Measurements from ENCODE around the gene CDH4. TPM values are rescaled to one million over a fixed set of nuclear protein-coding genes. Genes with fewer than 3 reads are reported as not detected.
A peak's percentile ranks its signal among the peaks of the same experiment; 100 is the strongest.

The CDH4 gene
- polyA plus RNA-seq, 6 donors from 2014 or later: not detected

DNA sequence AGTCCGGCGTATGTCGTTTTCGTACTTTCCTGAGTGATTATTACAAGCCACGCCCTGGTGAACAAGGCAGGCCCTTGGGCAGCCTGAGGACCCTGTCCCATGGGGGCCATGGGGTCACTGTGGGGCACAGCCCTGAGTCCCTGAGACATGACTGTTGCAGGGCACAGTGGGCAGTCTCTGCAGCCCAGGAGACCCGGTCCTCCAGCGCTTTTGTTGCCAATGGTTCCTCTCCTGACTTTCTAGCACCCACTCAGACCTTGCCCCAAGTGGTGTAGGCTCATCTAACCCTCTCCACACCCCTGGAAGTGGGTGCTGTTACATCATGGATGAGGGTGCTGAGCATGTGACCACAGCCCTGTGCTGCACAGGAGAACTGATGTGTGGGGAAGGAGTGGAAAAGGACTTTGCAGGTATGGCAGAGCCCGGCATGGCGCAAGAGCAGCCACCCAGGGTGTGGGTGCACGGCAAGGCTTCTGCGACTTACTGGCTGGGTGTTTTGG, 494.1 kb downstream of the CDH4 start:
- Mint-ChIP-seq H3K27me3 (no peaks in the 10 kb centered on the region), H3K36me3 (no peaks in the 10 kb centered on the region), H3K4me3 (no peak overlapping the region), H3K27ac (peak overlapping the region in 1 of 6 donors; percentile 40), H3K9me3 (peaks cover 0 to 25% (median 13%) of the 10 kb centered on the region in 7 donors), H3K4me1 (peaks cover 0 to 11% (median 0%) of the 10 kb centered on the region in 3 donors)
- DNase-seq: no peak
- no peak for ATAC-seq (ENCODE audit: low read depth in 2 of 2)

DNA sequence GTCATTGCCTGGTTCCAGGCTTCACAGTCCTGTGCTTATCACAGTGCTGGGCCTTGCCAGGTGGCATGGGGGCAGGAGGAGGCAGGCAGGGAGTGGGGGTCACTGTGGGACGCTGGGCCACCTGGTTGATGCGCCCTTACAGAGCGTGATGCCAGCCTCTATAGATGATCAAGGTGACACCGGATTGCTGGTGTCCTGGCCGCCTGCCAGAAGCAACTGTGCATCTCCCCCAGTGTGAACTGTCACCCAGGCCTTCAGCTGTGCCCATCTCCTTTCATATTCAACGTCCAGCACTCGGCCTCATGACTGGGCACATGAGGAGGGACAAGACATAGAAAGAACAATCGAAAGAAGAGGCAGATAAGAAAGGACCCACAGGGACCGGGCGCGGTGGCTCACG, 494.7 kb downstream of the CDH4 start:
- no peak overlapping the region for H3K27ac Mint-ChIP-seq
- no peak for DNase-seq
- H3K4me3 Mint-ChIP-seq: no peak overlapping the region
- peaks cover 0 to 27% (median 15%) of the 10 kb centered on the region in 7 donors for H3K9me3 Mint-ChIP-seq
- no peaks in the 10 kb centered on the region for H3K36me3 Mint-ChIP-seq
- H3K4me1 Mint-ChIP-seq: peaks cover 0 to 11% (median 0%) of the 10 kb centered on the region in 3 donors
- no peaks in the 10 kb centered on the region for H3K27me3 Mint-ChIP-seq
- no peak for ATAC-seq (ENCODE audit: low read depth in 2 of 2)

DNA sequence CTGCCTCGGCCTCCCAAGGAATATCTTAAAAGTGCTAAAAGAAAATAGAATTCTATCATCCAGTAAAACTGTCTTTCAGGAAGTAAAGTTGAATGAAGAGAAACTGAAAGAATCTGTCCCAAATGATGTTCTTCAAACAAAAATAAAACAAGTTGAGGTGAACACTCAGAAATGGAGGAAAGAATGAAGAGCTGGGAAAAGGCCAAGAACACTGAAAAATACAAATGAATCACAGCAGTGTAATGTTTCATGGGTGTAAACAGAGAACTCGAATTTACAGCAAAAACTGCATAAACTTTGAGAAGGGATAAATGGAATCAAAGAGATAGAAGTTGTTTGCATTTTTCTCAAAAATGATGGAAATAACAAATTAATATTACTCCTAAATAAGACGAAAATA, 496.3 kb downstream of the CDH4 start:
- peaks cover 0 to 27% (median 15%) of the 10 kb centered on the region in 7 donors for H3K9me3 Mint-ChIP-seq
- peak overlapping the region in 1 of 8 donors; percentile 6 for H3K4me3 Mint-ChIP-seq
- DNase-seq (no peak), ATAC-seq (ENCODE audit: low read depth in 2 of 2) (no peak)
- no peaks in the 10 kb centered on the region for H3K36me3 Mint-ChIP-seq
- H3K27ac Mint-ChIP-seq: no peak overlapping the region
- no peaks in the 10 kb centered on the region for H3K27me3 Mint-ChIP-seq
- peaks cover 0 to 11% (median 0%) of the 10 kb centered on the region in 3 donors for H3K4me1 Mint-ChIP-seq

DNA sequence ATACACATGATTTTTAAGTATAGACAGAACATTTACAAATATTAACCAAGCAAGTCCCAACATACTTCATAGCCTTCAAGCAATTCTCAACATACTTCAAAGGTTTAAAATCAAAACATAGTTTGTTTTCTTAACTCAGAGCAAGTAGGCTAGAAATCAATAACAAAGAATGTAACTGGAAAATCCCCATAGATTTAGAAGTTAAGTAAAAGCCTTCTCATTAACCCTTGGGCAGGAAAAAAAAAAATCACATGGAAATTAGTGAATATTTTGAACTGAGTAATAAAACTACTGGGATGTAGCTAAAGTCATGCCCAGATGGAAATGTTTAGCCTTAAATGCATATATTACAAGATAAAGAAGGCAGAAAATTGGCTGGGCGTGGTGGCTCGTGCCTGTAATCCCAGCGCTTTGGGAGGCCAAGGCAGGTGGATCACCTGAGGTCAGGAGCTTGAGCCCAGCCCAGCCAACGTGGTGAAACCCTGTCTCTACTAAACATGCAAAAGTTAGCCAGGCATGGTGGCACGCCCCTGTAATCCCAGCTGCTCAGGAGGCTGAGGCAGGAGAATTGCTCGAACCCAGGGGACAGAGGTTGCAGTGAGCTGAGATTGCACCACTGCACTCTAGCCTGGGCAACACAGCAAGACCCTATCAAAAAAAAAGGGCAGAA, 497.5 kb downstream of the CDH4 start:
- Mint-ChIP-seq H3K9me3 (peaks cover 0 to 27% (median 15%) of the 10 kb centered on the region in 7 donors), H3K27me3 (no peaks in the 10 kb centered on the region), H3K4me3 (no peak overlapping the region), H3K36me3 (no peaks in the 10 kb centered on the region), H3K4me1 (peaks cover 0 to 11% (median 0%) of the 10 kb centered on the region in 3 donors), H3K27ac (no peak overlapping the region)
- DNase-seq: no peak
- no peak for ATAC-seq (ENCODE audit: low read depth in 2 of 2)

DNA sequence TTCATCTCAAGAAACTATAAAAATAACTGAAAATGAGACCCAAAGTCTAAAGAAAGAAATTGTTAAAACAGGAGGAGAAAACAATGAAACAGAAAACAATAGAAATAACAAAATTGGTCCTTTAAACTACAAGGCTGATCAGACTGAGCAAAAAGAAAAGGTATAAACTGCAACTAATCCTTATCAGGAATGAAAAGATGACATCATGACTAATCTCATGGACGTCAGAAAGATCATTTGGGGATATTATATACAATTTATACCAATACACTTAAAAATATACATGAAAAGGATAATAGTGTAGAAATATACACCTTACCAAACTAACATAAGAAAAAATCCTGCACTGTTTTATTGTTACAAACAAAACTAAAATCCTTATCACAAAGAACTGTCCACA, 498.0 kb downstream of the CDH4 start:
- Mint-ChIP-seq H3K4me3 (no peak overlapping the region), H3K4me1 (peaks cover 0 to 7% (median 0%) of the 10 kb centered on the region in 3 donors), H3K27ac (no peak overlapping the region), H3K27me3 (no peaks in the 10 kb centered on the region), H3K36me3 (no peaks in the 10 kb centered on the region), H3K9me3 (peaks cover 0 to 27% (median 15%) of the 10 kb centered on the region in 7 donors)
- DNase-seq: no peak
- no peak for ATAC-seq (ENCODE audit: low read depth in 2 of 2)

DNA sequence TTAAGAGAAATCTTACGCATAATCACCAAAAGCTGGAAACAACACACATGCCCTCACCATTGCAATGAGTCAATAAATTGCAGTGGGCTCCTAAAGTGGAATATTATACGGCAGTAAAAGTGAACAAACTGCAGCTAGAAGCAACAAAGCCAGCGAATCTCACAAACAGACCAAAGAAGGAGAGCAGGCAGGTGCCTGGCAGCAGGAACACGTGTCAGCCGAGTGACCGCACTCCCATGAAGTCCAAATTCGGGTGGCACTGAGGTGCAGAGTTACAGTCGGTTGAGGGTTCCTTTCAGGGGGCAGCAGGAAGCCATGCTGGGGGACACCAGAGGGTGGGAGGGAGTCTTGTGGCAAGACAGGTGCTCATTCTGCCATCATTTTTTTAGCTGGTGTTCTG, 500.5 kb downstream of the CDH4 start:
- no peaks in the 10 kb centered on the region for H3K4me1 Mint-ChIP-seq
- H3K36me3 Mint-ChIP-seq: no peaks in the 10 kb centered on the region
- H3K9me3 Mint-ChIP-seq: peaks cover 0 to 24% (median 15%) of the 10 kb centered on the region in 7 donors
- no peak overlapping the region for H3K4me3 Mint-ChIP-seq
- H3K27me3 Mint-ChIP-seq: no peaks in the 10 kb centered on the region
- DNase-seq (no peak), ATAC-seq (ENCODE audit: low read depth in 2 of 2) (no peak)
- H3K27ac Mint-ChIP-seq: no peak overlapping the region

DNA sequence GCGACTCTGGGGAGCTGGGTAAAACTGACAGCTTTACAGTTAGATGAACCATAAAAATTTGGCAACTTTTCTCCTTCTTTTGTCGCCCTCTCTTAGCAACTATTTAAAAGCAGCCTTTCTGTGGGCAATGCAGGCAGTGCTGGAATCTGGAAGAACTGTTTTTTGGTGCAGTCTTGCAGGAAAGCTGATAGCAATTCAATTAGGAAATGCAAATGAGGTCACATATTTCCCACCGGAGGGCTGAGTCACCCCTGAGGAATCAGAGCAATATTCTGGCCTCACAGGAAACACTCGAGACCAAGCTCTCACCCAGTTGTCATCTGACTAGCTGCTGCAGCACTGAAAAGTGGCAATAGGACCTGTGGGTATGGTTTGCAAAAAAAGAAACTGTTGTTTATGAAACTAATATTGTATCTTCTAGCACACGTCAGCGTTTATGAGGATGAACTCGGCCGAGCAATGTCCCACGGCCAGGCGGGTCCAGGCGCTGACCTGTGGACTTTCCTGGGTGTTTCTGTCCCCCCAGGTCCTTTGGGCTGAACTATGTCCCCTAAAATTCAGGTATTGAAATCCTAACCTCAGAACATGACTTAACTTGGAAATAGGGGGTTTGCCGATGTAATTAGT, 501.4 kb downstream of the CDH4 start:
- Mint-ChIP-seq H3K4me1 (no peaks in the 10 kb centered on the region), H3K9me3 (peaks cover 0 to 22% (median 13%) of the 10 kb centered on the region in 7 donors), H3K36me3 (no peaks in the 10 kb centered on the region), H3K4me3 (no peak overlapping the region), H3K27me3 (no peaks in the 10 kb centered on the region), H3K27ac (no peak overlapping the region)
- DNase-seq: no peak
- no peak for ATAC-seq (ENCODE audit: low read depth in 2 of 2)

DNA sequence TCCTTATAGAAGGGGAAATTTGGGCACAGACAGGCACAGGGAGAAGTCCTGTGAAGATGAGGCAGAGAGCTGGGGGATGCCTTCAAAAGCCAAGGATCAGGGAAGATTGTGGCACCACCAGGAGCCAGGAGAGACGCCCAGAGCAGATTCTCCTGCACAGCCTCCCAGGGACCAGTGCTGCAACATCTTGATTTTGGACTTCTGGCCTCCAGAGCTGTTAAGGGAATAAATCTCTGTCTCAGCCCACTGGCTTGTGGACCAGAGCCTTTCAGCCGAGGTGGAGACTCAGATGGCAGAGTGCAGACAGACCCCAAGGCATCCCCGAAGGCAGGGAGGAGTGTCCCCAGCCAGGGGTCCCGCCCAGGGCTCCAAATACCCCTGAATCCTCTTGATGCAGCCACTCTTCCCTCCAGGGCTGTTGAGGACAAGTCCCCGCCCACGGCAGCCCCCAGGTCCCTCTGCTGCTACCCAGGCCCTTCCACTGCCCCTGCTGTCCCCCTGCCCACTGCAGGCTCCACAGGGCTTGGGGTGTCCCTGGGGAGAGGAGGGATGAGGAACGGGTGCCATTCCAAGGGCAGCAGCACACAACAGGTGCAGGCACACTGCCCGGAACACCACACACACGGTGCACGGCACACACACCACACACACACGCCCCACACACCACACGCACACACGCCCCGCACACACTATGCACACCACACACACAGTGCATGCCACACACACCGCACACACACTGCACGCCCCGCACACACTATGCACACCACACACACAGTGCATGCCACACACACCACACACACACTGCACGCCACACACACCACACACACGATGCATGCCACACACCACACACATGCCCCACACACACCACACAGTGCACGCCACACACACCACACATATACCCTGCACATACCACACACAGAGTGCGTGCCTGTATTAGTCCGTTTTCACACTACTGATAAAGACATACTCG, 502.2 kb downstream of the CDH4 start:
- ATAC-seq (ENCODE audit: low read depth in 2 of 2) (no peak), DNase-seq (no peak)
- Mint-ChIP-seq H3K4me1 (no peaks in the 10 kb centered on the region), H3K4me3 (no peak overlapping the region), H3K27ac (no peak overlapping the region), H3K27me3 (no peaks in the 10 kb centered on the region), H3K36me3 (no peaks in the 10 kb centered on the region), H3K9me3 (peaks cover 0 to 21% (median 12%) of the 10 kb centered on the region in 7 donors)

DNA sequence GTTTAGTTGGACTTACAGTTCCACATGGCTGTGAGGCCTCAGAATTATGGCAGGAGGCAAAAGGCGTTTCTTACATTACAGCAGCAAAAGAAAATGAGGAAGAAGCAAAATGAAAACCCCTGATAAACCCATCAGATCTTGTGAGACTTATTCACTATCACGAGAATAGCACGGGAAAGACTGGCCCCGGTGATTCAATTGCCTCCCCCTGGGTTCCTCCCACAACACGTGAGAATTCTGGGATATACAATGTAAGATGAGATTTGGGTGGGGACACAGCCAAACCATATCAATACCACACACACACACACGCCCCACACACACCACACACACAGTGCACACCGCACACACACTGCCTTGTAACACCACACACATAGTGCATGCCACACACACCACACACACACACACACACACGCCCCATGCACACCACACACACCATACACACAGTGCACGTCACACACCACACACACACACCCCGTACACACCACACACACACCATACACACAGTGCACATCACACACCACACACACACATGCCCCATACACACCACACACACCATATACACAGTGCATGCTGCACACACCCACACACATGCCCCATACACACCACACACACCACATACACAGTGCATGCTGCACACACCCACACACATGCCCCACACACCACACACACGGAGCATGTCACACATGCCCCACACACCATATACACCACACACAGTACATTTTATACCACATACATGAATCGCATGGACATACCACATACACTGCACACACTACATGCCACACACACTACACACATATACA, 503.1 kb downstream of the CDH4 start:
- peaks cover 0 to 12% (median 8%) of the 10 kb centered on the region in 7 donors for H3K9me3 Mint-ChIP-seq
- no peaks in the 10 kb centered on the region for H3K36me3 Mint-ChIP-seq
- H3K4me1 Mint-ChIP-seq: no peaks in the 10 kb centered on the region
- DNase-seq (no peak), ATAC-seq (ENCODE audit: low read depth in 2 of 2) (no peak)
- no peak overlapping the region for H3K4me3 Mint-ChIP-seq
- H3K27ac Mint-ChIP-seq: no peak overlapping the region
- H3K27me3 Mint-ChIP-seq: no peaks in the 10 kb centered on the region

DNA sequence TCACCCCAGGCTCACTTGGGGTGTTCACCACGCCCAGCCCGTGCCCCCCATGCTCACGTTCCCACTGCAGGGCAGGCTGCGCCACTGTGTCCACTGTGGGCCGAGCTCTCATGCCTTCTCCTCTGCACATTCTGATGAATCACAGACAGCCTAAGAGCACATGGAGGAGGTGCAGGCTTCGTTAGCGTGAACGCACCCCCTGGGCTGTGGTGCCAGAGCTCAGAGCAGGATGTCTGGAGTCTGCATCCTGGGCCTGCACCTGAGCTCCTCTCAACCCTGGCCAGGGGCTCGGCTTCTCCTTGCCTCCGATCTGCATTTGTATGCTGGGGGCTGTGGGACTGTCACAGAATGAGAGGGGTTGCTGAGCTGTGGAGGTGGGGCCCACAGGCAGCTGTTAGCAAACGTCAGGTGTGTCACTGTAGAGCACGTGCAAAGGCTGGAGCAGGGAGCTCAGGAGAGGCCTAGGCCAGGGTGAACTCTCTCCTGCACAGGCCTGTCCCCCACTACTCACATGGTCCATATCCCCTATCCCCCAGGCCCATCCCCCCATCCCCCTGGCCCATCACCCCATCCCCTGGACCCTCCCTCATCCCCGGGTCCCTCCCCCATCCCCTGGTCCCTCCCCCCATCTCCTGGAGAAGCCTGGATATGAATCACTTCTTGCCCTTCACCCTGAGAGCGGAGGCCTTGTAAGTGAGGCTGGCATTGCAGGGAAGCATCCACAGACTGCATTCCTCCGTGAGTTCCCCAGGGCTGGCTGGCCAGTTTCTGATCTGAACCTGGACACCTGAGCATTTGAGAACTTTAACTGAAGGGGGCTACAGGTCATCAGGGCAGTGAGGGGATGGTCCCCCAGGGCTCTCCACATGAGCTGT, 504.1 kb downstream of the CDH4 start:
- Mint-ChIP-seq H3K36me3 (no peaks in the 10 kb centered on the region), H3K4me3 (no peak overlapping the region), H3K27me3 (no peaks in the 10 kb centered on the region), H3K9me3 (peaks cover 0 to 3% (median 2%) of the 10 kb centered on the region in 7 donors), H3K4me1 (no peaks in the 10 kb centered on the region), H3K27ac (no peak overlapping the region)
- ATAC-seq (ENCODE audit: low read depth in 2 of 2) (no peak), DNase-seq (no peak)

DNA sequence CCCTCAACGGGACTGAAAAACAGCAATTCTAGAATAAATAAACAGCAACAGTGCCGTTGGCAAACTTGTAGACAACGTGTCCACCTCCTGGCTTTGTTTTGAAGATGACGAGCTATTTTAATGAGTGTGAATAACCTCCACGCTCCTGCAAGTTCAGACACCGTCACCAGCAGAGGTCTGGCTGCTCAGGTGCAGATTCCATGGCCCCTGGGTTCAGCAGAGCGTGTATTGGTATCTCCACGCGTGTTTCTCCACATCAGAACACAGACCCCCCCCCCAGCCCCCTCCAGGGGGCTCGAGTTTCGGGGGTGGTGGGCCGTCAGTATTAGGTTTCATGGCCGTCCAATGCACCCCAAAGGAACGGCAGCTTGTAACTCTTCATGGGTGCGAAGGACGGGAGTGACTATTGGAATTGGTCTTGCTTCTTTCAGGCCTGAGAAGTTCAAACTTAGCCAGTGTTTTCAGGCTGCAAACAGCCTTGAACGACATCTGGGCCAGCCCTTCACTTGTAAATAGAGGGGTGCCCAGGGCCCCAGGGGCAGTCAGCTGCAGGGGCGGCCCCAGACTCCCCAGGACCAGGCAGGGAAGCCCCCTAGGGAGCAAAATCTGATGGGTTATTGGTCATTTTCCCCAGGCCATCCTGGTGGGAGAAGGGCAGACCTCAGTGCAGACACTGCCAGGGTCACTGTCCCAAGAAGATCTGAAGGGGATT, 505.1 kb downstream of the CDH4 start:
- Mint-ChIP-seq H3K4me1 (no peaks in the 10 kb centered on the region), H3K36me3 (no peaks in the 10 kb centered on the region), H3K27ac (no peak overlapping the region), H3K4me3 (no peak overlapping the region), H3K27me3 (no peaks in the 10 kb centered on the region), H3K9me3 (peaks cover 0 to 3% (median 0%) of the 10 kb centered on the region in 7 donors)
- ATAC-seq (ENCODE audit: low read depth in 2 of 2) (no peak), DNase-seq (no peak)
